ENCODE data around the gene ZNF503.

DNA sequence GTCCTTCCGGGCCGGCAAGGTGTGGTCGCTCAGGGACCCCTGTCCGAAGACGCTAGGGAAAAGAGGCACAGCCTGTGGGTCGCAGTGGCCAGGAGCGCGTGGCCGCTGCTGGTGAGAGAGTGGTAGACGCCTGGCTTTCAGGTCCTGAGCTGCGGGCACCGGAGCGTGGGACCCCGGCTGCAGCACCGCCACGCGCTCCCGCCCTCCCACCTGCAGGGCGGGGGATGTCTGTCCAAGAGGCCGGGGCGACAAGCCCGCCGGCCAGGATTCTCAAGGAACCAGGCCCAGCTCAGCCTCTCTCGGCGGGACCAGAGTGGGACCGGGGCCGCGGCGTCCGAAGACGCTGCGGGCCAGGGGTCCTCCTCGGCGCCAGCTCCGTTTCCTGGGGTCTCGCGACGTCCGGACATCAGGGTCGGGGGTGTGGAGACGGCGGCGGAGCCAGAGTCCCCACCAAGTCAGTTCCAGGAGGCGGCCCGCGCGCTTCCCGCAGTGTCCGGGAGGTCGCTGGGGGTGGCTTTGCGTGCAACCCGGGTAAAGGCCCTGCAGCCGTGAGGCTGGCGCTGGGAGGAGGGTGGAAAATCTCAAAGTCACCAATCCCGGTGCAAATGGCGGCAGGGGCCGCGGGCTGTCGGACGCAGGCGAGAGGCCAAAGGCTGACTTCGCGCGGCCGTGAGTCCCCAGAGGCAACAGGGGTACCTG, 5.5 kb downstream of the ZNF503 start:
- TF ChIP-seq, protein P1, sequence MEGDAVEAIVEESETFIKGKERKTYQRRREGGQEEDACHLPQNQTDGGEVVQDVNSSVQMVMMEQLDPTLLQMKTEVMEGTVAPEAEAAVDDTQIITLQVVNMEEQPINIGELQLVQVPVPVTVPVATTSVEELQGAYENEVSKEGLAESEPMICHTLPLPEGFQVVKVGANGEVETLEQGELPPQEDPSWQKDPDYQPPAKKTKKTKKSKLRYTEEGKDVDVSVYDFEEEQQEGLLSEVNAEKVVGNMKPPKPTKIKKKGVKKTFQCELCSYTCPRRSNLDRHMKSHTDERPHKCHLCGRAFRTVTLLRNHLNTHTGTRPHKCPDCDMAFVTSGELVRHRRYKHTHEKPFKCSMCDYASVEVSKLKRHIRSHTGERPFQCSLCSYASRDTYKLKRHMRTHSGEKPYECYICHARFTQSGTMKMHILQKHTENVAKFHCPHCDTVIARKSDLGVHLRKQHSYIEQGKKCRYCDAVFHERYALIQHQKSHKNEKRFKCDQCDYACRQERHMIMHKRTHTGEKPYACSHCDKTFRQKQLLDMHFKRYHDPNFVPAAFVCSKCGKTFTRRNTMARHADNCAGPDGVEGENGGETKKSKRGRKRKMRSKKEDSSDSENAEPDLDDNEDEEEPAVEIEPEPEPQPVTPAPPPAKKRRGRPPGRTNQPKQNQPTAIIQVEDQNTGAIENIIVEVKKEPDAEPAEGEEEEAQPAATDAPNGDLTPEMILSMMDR (conservative IDR thresholded peaks at IDR 0.05), result no peak
- TF ChIP-seq ZFX (IDR thresholded peaks at IDR 0.05), result no peak

All from C4-2B (cell line).